MCF 10A (cell line): ENCODE data around the gene RCAN1. TPM values are rescaled to one million over a fixed set of nuclear protein-coding genes. Genes with fewer than 3 reads are reported as not detected.

Experiments used
- BruUV-seq: library from RNA; stranded (reverse); fragments of 400-500 nt; replicated peaks from 2 replicates; lab custom pipeline; 2021; lab: Mats Ljungman, UMichigan
- CTCF ChIA-PET: fragments of 300-600 bp; sonication (Branson Sonifier 250); formaldehyde crosslinking; extraction: SDS; loops from one replicate; lab custom pipeline; 2021; ENCODE audit warnings: antibody characterized with exemption, inconsistent platforms; lab: Yijun Ruan, JAX
- POLR2A ChIA-PET: fragments of 300-600, 350-650 bp; sonication (Branson Sonifier 250); formaldehyde crosslinking; extraction: SDS; loops from one replicate; lab custom pipeline; 2020; ENCODE audit warnings: antibody characterized with exemption, inconsistent platforms; lab: Yijun Ruan, JAX
- DNase-seq: peaks from one replicate; pipeline ENCODE4 v3.0.0-alpha.2; 2018; ENCODE audit not compliant: unreplicated experiment
- H3K27ac Mint-ChIP-seq: one replicate; pipeline ENCODE4 v1.8.0; 2022; ENCODE audit warnings: mild to moderate bottlenecking, low read depth, mixed read lengths; ENCODE audit not compliant: unreplicated experiment
- H3K27me3 Mint-ChIP-seq: one replicate; pipeline ENCODE4 v1.8.0; 2022; ENCODE audit warnings: mixed read lengths; ENCODE audit not compliant: insufficient read depth, unreplicated experiment
- H3K36me3 Mint-ChIP-seq: one replicate; pipeline ENCODE4 v1.8.0; 2022; ENCODE audit warnings: mild to moderate bottlenecking, moderate library complexity, mixed read lengths; ENCODE audit not compliant: insufficient read depth, unreplicated experiment
- H3K4me1 Mint-ChIP-seq: one replicate; pipeline ENCODE4 v1.8.0; 2022; ENCODE audit warnings: mixed read lengths; ENCODE audit not compliant: insufficient read depth, unreplicated experiment
- H3K4me3 Mint-ChIP-seq: one replicate; pipeline ENCODE4 v1.8.0; 2022; ENCODE audit warnings: mild to moderate bottlenecking, moderate library complexity, mixed read lengths; ENCODE audit not compliant: unreplicated experiment
- H3K9me3 Mint-ChIP-seq: one replicate; pipeline ENCODE4 v1.8.0; 2022; ENCODE audit warnings: mixed read lengths; ENCODE audit not compliant: unreplicated experiment
- CTCF ChIP-seq: fragments of 200-600 bp; IDR thresholded peaks from one replicate; pipeline ENCODE4 v1.8.0; 2022; ENCODE audit warnings: antibody characterized with exemption, mild to moderate bottlenecking; ENCODE audit not compliant: unreplicated experiment
- intact Hi-C: fragments of 100-400 bp; cut with micrococcal nuclease; formaldehyde crosslinking; loops from 2 replicates; pipeline ENCODE4 v1.14.1; 2022
- total RNA-seq: library from RNA; stranded (reverse); gene quantifications from 2 replicates; pipeline ENCODE4 v1.2.3, GENCODE V29; 2022

Gene RCAN1
- total RNA-seq, 1 experiment from 2014 or later, result 11.9 TPM

- POLR2A ChIA-PET, result interaction anchor here (0.6 kb wide), 1 partner anchor 932 kb away, joined by 3 read pairs; no protein-coding TSS in a partner anchor
- intact Hi-C loops, result no loop called here
These were observed 4.0 kb upstream of the RCAN1 start for GRCh38 chr21:34618941-34619340.

GRCh38 chr21:34617753-34618339, 2.9 kb upstream of the RCAN1 start:
- Mint-ChIP-seq H3K27me3 (peaks cover 16% of the 10 kb centered on the region), H3K36me3 (no peaks in the 10 kb centered on the region), H3K9me3 (no peaks in the 10 kb centered on the region), H3K27ac (no peak overlapping the region), H3K4me1 (peaks cover 2% of the 10 kb centered on the region), H3K4me3 (no peak overlapping the region)
- BruUV-seq, result no TSS peak
- no peak for TF ChIP-seq CTCF
- ChIA-PET POLR2A (no interaction called here), CTCF (interaction anchor here (0.8 to 2.2 kb wide), 3 partner anchors 13 to 74 kb away, joined by 3 to 7 read pairs (median 4); no protein-coding TSS in a partner anchor)
- intact Hi-C loops, result no loop called here
- no peak for DNase-seq

More at GRCh38 chr21:34618941-34619340, 4.0 kb upstream of the RCAN1 start:
- TF ChIP-seq CTCF, result no peak
- Mint-ChIP-seq H3K4me1 (no peaks in the 10 kb centered on the region), H3K27me3 (peaks cover 27% of the 10 kb centered on the region), H3K36me3 (no peaks in the 10 kb centered on the region), H3K4me3 (no peak overlapping the region), H3K9me3 (no peaks in the 10 kb centered on the region), H3K27ac (no peak overlapping the region)
- BruUV-seq, result no TSS peak
- no peak for DNase-seq
- CTCF ChIA-PET, result interaction anchor here (1.1 kb wide), 1 partner anchor 9 kb away, joined by 3 read pairs; no protein-coding TSS in a partner anchor

- Mint-ChIP-seq H3K27me3 (no peaks in the 10 kb centered on the region), H3K4me1 (peaks cover 6% of the 10 kb centered on the region)
These were observed 538 bp upstream of the RCAN1 start for GRCh38 chr21:34615487-34615814.

More at GRCh38 chr21:34615487-34615814, 538 bp upstream of the RCAN1 start:
- intact Hi-C loops, result no loop called here
- H3K27ac Mint-ChIP-seq, result peak overlapping the region; percentile 63
- CTCF ChIA-PET, result interaction anchor here (0.6 to 2.2 kb wide), 5 partner anchors 13 to 645 kb away, joined by 3 to 7 read pairs (median 3); no protein-coding TSS in a partner anchor
- no peaks in the 10 kb centered on the region for H3K9me3 Mint-ChIP-seq
- H3K4me3 Mint-ChIP-seq, result peak overlapping the region; percentile 81
- no TSS peak for BruUV-seq
- no peak for TF ChIP-seq CTCF
- no peak for DNase-seq
- H3K36me3 Mint-ChIP-seq, result no peaks in the 10 kb centered on the region
- POLR2A ChIA-PET, result interaction anchor here (0.5 to 1.9 kb wide), 8 partner anchors 10 to 1521 kb away, joined by 3 to 5 read pairs (median 3); no protein-coding TSS in a partner anchor
